A549 treated with CORT108297 at 1 μM for 4 hours (cell line): Measurements from ENCODE around the gene RFC4. TPM values are rescaled to one million over a fixed set of nuclear protein-coding genes. Genes with fewer than 3 reads are reported as not detected.

ENCODE experiments used
- total RNA-seq: library from RNA; stranded (reverse); fragments of 200-300 nt; extraction: Qiagen RNA extraction; gene quantifications from 5 replicates; pipeline ENCODE4 v1.2.3, GENCODE V29; 2022

Gene RFC4
- total RNA-seq = 43.7 to 63.0 TPM (median 45.9 TPM) in 5 replicates

DNA sequence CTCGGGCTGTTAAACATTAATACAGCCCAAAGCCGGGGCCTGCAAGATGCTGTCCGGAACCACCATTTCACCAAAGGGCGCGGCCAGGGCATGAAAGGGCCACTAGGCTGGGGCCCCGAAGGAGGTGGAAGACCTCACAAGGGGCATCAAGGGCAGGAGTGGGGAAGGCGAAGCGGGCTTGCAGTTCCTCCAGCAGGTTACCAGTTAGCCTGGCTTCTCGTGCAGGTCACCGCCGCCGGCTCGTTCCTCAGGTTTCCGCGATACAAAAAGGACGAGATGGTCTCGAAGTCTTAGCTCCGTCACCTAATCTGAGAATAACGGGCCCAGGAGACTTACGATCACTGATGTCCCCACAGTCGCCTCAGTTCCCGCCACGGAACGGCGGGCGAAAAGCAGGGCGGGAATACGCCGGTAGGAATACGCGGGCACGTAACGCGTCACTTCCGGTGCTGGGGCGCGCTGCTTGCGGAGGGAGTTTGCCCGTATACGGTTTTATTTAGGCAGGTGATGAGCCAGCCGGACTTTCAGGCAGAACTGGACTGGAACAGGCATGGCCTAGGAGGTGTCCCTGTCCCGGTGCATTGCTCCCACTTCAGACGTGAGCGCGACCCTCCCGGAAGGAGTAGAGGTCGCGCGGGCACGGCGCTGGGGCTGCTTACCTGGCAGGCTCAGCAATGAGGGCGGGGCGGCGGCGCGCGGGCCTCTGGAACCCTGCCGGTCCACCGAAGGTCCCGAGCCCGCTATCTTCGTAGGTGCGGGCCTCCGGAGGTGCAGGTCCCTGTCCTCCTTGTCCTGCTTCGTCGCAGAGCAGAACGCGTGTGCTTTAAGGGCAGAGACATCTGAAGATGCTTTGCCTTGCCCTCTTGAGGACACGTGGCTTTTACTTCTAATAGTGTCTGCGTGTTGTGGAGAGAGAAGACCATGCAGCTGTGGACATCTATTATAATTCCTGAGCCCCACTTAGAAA lies at the start of gene RFC4:
Gene RFC4 (minus strand): TSS at position 394 of the 967 bp plus-strand sequence. CDS start 1,769 bp downstream, outside the sequence.

GRCh38 chr3:186842426-186843038 lies 36.2 kb upstream of the RFC4 start, which contains the start of gene ADIPOQ:
Gene ADIPOQ (plus strand): TSS chr3:186842710. CDS start chr3:186853059, 10,349 bp downstream.

GRCh38 chr3:186783058-186783730 lies 23.1 kb downstream of the RFC4 start, which contains the start of gene EIF4A2:
Gene EIF4A2 (plus strand): TSS chr3:186783577. CDS start chr3:186783611, 34 bp downstream.

Other genes with a start within 250 kb of the RFC4 start
- gene TBCCD1, start 239.1 kb downstream of the RFC4 start, total RNA-seq = 5.4 to 7.5 TPM (median 6.4 TPM) in 5 replicates
- 49.4 to 62.8 TPM (median 53.2 TPM) in 5 replicates for gene DNAJB11, start 235.8 kb downstream of the RFC4 start, total RNA-seq
- gene AHSG, start 193.4 kb downstream of the RFC4 start, total RNA-seq = 0.05 to 0.09 TPM in 2 of 5 replicates, not detected in the others
- gene FETUB, start 166.1 kb downstream of the RFC4 start, total RNA-seq = 0.10 to 0.25 TPM (median 0.16 TPM) in 4 of 5 replicates, not detected in the other
- not detected in 5 replicates for gene HRG, start 140.5 kb downstream of the RFC4 start, total RNA-seq
- gene KNG1, start 89.1 kb downstream of the RFC4 start, total RNA-seq = 0.07 TPM in 1 of 5 replicates, not detected in the others
- 134 to 150 TPM (median 144 TPM) in 5 replicates for gene EIF4A2, start 22.9 kb downstream of the RFC4 start, total RNA-seq
- gene ADIPOQ, start 36.2 kb upstream of the RFC4 start, total RNA-seq = not detected in 5 replicates
- gene ST6GAL1, start 124.0 kb upstream of the RFC4 start, total RNA-seq = 2.3 to 4.5 TPM (median 3.6 TPM) in 5 replicates